ENCODE data around the gene RASD1.
"Not testable (repeated sequence)": the region's sequence is repeated elsewhere in the genome, so short reads cannot be mapped to it uniquely, and the experiment has no call there.

Gene RASD1

DNA sequence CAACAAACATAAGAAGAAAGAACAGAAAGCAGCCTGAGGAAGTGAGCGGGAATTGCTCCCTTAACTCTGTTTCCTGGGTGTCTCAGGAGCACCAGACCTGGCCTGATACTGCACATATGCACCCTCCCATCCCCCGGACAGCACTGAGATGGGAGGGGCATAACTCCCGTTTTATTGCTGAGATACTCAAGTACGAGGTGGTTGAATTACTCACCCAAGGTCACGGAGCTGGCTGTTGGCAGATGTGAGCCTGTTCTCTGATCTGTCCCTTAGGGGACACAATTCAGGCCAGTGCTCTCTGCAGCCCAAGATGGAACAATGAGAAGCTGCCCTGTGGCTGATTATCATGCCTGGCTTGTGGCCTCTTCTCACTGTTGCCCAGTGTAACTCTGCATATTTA, 28.5 kb downstream of the RASD1 start:
- no peaks in the 10 kb centered on the region for H3K4me1 ChIP-seq (ENCODE audit: control insufficient read depth, insufficient read depth, low read length)
- H3K9ac ChIP-seq (ENCODE audit: low read length), result no peak overlapping the region
- no peak overlapping the region for H3K4me3 ChIP-seq (ENCODE audit: low read length)
- peaks cover 11% of the 10 kb centered on the region for H3K27me3 ChIP-seq (ENCODE audit: control insufficient read depth, insufficient read depth, low read length)
- no peaks in the 10 kb centered on the region for H3K9me3 ChIP-seq (ENCODE audit: control insufficient read depth, low read length)
- no peaks in the 10 kb centered on the region for H3K36me3 ChIP-seq (ENCODE audit: control insufficient read depth, insufficient read depth, low read length)

DNA sequence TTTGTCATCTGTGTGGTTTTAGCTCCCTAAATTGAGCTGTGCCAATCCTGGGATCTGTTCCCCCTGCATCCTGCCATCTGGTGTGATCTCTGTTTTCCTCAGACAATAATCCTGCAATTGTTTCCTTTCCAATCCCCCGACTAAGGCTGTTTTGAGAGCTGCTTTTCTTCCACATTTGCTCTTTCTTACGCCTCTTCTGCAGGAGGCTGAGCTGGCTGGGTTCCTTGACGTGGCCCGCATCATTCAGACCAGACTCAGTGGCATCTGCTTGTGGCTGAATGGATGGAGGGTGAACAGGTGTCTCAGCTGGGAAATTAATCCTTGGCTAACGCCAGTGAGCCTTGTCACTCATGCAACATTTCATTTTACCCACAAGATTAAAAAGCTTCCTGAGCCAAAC, 29.2 kb downstream of the RASD1 start:
- Histone ChIP-seq H3K9ac (ENCODE audit: low read length) (no peak overlapping the region), H3K4me1 (ENCODE audit: control insufficient read depth, insufficient read depth, low read length) (no peaks in the 10 kb centered on the region), H3K9me3 (ENCODE audit: control insufficient read depth, low read length) (no peaks in the 10 kb centered on the region), H3K36me3 (ENCODE audit: control insufficient read depth, insufficient read depth, low read length) (no peaks in the 10 kb centered on the region), H3K4me3 (ENCODE audit: low read length) (no peak overlapping the region), H3K27me3 (ENCODE audit: control insufficient read depth, insufficient read depth, low read length) (peaks cover 11% of the 10 kb centered on the region)

- Histone ChIP-seq H3K9ac (ENCODE audit: low read length) (no peak overlapping the region), H3K4me1 (ENCODE audit: control insufficient read depth, insufficient read depth, low read length) (no peaks in the 10 kb centered on the region), H3K36me3 (ENCODE audit: control insufficient read depth, insufficient read depth, low read length) (no peaks in the 10 kb centered on the region), H3K4me3 (ENCODE audit: low read length) (no peak overlapping the region), H3K27me3 (ENCODE audit: control insufficient read depth, insufficient read depth, low read length) (peaks cover 11% of the 10 kb centered on the region), H3K9me3 (ENCODE audit: control insufficient read depth, low read length) (no peaks in the 10 kb centered on the region)
Observed at GRCh38 chr17:17466511-17466910, 29.7 kb downstream of the RASD1 start.

DNA sequence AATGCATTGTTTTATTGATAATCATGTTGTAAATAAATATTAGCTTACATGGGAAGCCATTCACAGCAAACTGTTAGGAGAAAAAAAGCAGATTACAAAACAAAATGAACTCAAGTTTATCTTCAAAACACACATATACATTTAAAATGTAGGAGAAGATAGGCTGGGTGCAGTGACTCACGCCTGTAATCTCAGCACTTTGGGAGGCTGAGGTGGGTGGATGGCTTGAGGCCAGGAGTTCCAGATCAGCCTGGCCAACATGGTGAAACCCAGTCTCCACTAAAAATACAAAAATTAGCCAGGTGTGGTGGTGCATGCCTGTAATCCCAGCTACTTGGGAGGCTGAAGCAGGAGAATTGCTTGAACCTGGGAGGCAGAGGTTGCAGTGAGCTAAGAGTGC, 30.3 kb downstream of the RASD1 start:
- H3K36me3 ChIP-seq (ENCODE audit: control insufficient read depth, insufficient read depth, low read length); H3K9me3 ChIP-seq (ENCODE audit: control insufficient read depth, low read length); H3K4me1 ChIP-seq (ENCODE audit: control insufficient read depth, insufficient read depth, low read length); H3K9ac ChIP-seq (ENCODE audit: low read length); H3K27me3 ChIP-seq (ENCODE audit: control insufficient read depth, insufficient read depth, low read length); H3K4me3 ChIP-seq (ENCODE audit: low read length): not testable (repeated sequence)

DNA sequence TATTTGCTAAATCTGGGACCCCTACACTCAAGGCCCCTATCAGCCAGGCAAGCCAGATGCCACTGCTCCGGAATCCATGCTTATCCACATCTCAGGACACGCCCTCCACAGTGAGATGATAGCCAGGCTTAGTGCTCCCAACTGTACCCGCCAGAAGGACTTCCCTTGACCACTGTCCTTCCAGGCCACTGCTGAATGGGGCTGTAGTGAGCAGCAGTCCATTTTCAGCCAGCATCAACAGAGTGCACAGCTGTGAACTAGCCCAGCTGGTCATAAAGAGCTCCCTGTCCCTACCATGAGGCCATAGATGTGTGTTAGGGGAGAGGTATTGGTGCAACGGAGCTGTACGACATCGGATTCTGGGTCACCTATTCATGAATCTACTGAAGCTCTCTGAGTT, 32.4 kb downstream of the RASD1 start:
- no peaks in the 10 kb centered on the region for H3K4me1 ChIP-seq (ENCODE audit: control insufficient read depth, insufficient read depth, low read length)
- H3K9ac ChIP-seq (ENCODE audit: low read length), result no peak overlapping the region
- H3K9me3 ChIP-seq (ENCODE audit: control insufficient read depth, low read length), result no peaks in the 10 kb centered on the region

DNA sequence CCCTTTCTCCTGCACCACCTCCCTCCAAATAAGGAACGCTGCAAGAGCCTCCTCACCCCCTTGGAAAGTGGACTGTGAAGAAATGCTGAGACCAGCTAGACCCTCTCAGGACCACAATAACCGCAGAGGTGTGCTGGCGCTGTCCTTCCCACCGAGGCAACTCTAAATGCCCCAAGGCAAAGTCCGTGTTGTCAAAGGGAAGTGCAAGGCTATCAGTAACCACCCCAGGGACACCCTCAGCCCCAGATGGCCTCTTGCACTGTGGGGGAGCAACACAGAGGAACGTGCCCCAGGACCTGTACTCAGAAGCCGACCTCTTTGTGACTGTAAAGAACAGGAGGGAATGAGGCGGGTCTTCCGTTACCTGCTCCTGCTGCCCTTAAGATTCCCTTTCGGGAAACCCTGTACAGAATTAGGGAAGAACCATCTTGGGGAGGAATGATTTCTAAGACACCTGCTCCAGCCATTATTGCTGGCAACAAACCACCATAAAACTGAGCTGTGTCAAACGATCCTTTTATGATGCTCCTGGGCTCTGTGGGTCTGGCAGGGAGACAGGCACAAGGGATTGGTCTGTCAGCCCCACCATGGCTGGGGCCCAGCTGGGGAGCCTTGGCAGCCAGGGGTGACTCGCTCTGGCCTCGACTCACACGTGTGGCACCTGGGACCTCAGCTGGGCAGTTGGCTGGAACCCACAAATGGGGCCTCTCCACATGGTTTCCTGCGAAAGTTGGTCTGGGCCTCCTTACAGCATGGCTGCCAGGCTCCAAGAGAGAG, 34.0 kb downstream of the RASD1 start:
- Histone ChIP-seq H3K9ac (ENCODE audit: low read length) (no peak overlapping the region), H3K27me3 (ENCODE audit: control insufficient read depth, insufficient read depth, low read length) (no peaks in the 10 kb centered on the region), H3K9me3 (ENCODE audit: control insufficient read depth, low read length) (no peaks in the 10 kb centered on the region), H3K36me3 (ENCODE audit: control insufficient read depth, insufficient read depth, low read length) (no peaks in the 10 kb centered on the region), H3K4me3 (ENCODE audit: low read length) (no peak overlapping the region), H3K4me1 (ENCODE audit: control insufficient read depth, insufficient read depth, low read length) (no peaks in the 10 kb centered on the region)

More for the DNA sequence above, 32.4 kb downstream of the RASD1 start:
- H3K27me3 ChIP-seq (ENCODE audit: control insufficient read depth, insufficient read depth, low read length), result no peaks in the 10 kb centered on the region
- no peaks in the 10 kb centered on the region for H3K36me3 ChIP-seq (ENCODE audit: control insufficient read depth, insufficient read depth, low read length)
- H3K4me3 ChIP-seq (ENCODE audit: low read length), result no peak overlapping the region

DNA sequence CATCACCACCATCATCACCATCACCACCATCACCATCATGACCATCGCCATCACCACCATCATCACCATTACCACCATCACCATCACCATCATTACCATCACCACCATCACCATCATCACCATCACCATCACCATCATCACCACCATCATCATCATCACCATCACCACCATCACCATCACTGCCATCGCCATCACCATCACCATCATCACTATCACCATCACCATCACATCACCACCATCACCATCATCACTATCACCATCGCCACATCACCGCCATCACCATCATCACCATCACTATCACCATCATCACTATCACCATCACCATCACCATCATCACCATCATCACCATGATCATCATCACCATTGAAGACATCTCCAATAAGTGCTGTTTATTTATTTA, 36.2 kb downstream of the RASD1 start:
- H3K9ac ChIP-seq (ENCODE audit: low read length), result no peak overlapping the region
- no peaks in the 10 kb centered on the region for H3K27me3 ChIP-seq (ENCODE audit: control insufficient read depth, insufficient read depth, low read length)
- no peaks in the 10 kb centered on the region for H3K36me3 ChIP-seq (ENCODE audit: control insufficient read depth, insufficient read depth, low read length)
- H3K4me1 ChIP-seq (ENCODE audit: control insufficient read depth, insufficient read depth, low read length), result no peaks in the 10 kb centered on the region
- no peak overlapping the region for H3K4me3 ChIP-seq (ENCODE audit: low read length)
- H3K9me3 ChIP-seq (ENCODE audit: control insufficient read depth, low read length), result no peaks in the 10 kb centered on the region

DNA sequence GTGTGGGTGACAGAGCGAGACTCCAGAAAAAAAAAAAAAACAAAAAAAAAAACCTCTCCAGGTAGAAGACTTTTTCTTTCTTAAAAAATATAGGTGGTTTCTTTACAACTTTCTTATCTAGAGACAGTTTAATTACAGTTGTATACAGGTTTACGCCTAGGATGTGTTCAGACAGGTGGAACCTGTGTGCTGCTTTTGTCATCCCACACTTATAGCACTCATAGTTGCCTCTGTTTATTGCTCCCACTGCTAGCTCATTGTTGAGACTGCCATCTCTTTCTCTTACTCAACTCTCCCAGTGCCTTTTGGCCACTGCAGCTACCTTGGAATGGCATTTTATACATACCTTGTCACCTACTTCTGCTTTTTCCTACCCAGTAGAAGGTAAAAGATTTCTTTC, 38.5 kb downstream of the RASD1 start:
- H3K4me1 ChIP-seq (ENCODE audit: control insufficient read depth, insufficient read depth, low read length), result no peaks in the 10 kb centered on the region

GRCh38 chr17:17456251-17456650, 39.9 kb downstream of the RASD1 start:
- Histone ChIP-seq H3K9me3 (ENCODE audit: control insufficient read depth, low read length) (no peaks in the 10 kb centered on the region), H3K27me3 (ENCODE audit: control insufficient read depth, insufficient read depth, low read length) (no peaks in the 10 kb centered on the region), H3K4me3 (ENCODE audit: low read length) (no peak overlapping the region)

More for the DNA sequence above, 38.5 kb downstream of the RASD1 start:
- H3K36me3 ChIP-seq (ENCODE audit: control insufficient read depth, insufficient read depth, low read length), result no peaks in the 10 kb centered on the region
- H3K27me3 ChIP-seq (ENCODE audit: control insufficient read depth, insufficient read depth, low read length), result no peaks in the 10 kb centered on the region
- no peak overlapping the region for H3K4me3 ChIP-seq (ENCODE audit: low read length)
- no peaks in the 10 kb centered on the region for H3K9me3 ChIP-seq (ENCODE audit: control insufficient read depth, low read length)
- no peak overlapping the region for H3K9ac ChIP-seq (ENCODE audit: low read length)

GRCh38 chr17:17455173-17455572, 41.0 kb downstream of the RASD1 start:
- no peaks in the 10 kb centered on the region for H3K9me3 ChIP-seq (ENCODE audit: control insufficient read depth, low read length)
- no peak overlapping the region for H3K4me3 ChIP-seq (ENCODE audit: low read length)
- H3K36me3 ChIP-seq (ENCODE audit: control insufficient read depth, insufficient read depth, low read length), result no peaks in the 10 kb centered on the region
- H3K27me3 ChIP-seq (ENCODE audit: control insufficient read depth, insufficient read depth, low read length), result peaks cover 2% of the 10 kb centered on the region
- H3K9ac ChIP-seq (ENCODE audit: low read length), result no peak overlapping the region
- H3K4me1 ChIP-seq (ENCODE audit: control insufficient read depth, insufficient read depth, low read length), result no peaks in the 10 kb centered on the region

More at GRCh38 chr17:17456251-17456650, 39.9 kb downstream of the RASD1 start:
- Histone ChIP-seq H3K4me1 (ENCODE audit: control insufficient read depth, insufficient read depth, low read length) (no peaks in the 10 kb centered on the region), H3K36me3 (ENCODE audit: control insufficient read depth, insufficient read depth, low read length) (no peaks in the 10 kb centered on the region), H3K9ac (ENCODE audit: low read length) (no peak overlapping the region)

DNA sequence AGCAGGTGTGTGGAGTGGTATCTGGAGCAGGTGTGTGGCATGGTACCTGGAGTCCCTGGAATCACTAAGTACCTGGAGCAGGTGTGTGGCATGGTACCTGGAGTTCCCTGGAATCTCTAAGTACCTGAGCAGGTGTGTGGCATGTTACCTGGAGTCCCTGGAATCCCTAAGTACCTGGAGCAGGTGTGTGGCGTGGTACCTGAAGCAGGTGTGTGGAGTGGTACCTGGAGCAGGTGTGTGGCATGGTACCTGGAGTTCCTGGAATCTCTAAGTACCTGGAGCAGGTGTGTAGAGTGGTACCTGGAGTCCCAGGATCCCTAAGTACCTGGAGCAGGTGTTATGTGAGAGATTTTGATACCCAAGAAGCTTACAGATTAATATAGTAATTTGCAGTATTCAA, 41.5 kb downstream of the RASD1 start:
- not testable (repeated sequence) for H3K9ac ChIP-seq (ENCODE audit: low read length); H3K27me3 ChIP-seq (ENCODE audit: control insufficient read depth, insufficient read depth, low read length); H3K4me1 ChIP-seq (ENCODE audit: control insufficient read depth, insufficient read depth, low read length); H3K36me3 ChIP-seq (ENCODE audit: control insufficient read depth, insufficient read depth, low read length); H3K4me3 ChIP-seq (ENCODE audit: low read length); H3K9me3 ChIP-seq (ENCODE audit: control insufficient read depth, low read length)

DNA sequence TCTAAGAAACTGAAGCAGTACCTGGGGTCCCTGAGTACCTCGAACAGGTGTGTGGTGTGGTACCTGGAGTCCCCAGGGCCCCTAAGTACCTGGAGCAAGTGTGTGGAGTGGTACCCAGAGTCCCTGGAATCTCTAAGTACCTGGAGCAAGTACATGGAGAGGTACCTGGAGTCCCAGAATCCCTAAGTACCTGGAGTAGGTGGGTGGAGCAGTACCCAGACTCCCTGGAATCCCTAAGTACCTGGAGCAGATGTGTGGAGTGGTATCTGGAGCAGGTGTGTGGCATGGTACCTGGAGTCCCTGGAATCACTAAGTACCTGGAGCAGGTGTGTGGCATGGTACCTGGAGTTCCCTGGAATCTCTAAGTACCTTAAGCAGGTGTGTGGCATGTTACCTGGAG, 41.9 kb downstream of the RASD1 start:
- no peak overlapping the region for H3K9ac ChIP-seq (ENCODE audit: low read length)
- H3K27me3 ChIP-seq (ENCODE audit: control insufficient read depth, insufficient read depth, low read length), result peaks cover 3% of the 10 kb centered on the region
- no peak overlapping the region for H3K4me3 ChIP-seq (ENCODE audit: low read length)
- H3K4me1 ChIP-seq (ENCODE audit: control insufficient read depth, insufficient read depth, low read length), result no peaks in the 10 kb centered on the region
- no peaks in the 10 kb centered on the region for H3K9me3 ChIP-seq (ENCODE audit: control insufficient read depth, low read length)
- H3K36me3 ChIP-seq (ENCODE audit: control insufficient read depth, insufficient read depth, low read length), result no peaks in the 10 kb centered on the region

DNA sequence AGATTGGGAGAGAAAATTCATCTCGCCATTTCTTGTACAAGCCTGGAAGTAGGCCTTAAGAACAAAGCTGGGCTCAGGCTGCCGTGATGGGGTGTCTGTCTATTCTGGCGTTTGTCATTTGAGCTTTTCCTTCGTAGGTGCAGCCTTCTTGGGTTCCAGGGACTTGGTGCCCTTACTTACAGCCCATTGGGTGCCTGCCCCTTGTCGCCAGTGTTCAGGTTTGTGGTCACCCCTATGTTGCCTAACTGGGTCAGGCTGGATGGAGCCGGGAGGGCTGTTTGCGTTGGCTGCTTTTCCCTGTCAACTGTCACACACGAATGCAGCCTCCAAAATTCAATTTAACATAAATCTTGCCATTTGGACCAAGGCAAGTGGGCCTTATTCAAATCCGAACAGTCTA, 43.1 kb downstream of the RASD1 start:
- no peaks in the 10 kb centered on the region for H3K36me3 ChIP-seq (ENCODE audit: control insufficient read depth, insufficient read depth, low read length)
- H3K27me3 ChIP-seq (ENCODE audit: control insufficient read depth, insufficient read depth, low read length), result peaks cover 3% of the 10 kb centered on the region
- no peak overlapping the region for H3K9ac ChIP-seq (ENCODE audit: low read length)
- H3K4me1 ChIP-seq (ENCODE audit: control insufficient read depth, insufficient read depth, low read length), result no peaks in the 10 kb centered on the region
- H3K9me3 ChIP-seq (ENCODE audit: control insufficient read depth, low read length), result no peaks in the 10 kb centered on the region
- H3K4me3 ChIP-seq (ENCODE audit: low read length), result no peak overlapping the region
